HG02798 (cell line): ENCODE results near the gene RAMAC.
"Not testable (repeated sequence)": the region's sequence is repeated elsewhere in the genome, so short reads cannot be mapped to it uniquely, and the experiment has no call there.

Experiments used
- ATAC-seq: cut with Tn5 transposase; IDR thresholded peaks from one replicate; pipeline ENCODE4 v1.9.1; 2021; ENCODE audit warnings: mild to moderate bottlenecking; ENCODE audit not compliant: unreplicated experiment, poor library complexity

Gene RAMAC

GRCh38 chr15:82964890-82965289, 21.1 kb upstream of the RAMAC start:
- no peak for ATAC-seq

GRCh38 chr15:82966671-82967071, 19.3 kb upstream of the RAMAC start:
- peak; percentile 83 for ATAC-seq

- no peak for ATAC-seq
These were observed 17.9 kb upstream of the RAMAC start for GRCh38 chr15:82968066-82968465.

- no peak for ATAC-seq
These were observed 16.7 kb upstream of the RAMAC start for GRCh38 chr15:82969353-82969752.

- ATAC-seq, result no peak
These were observed 15.8 kb upstream of the RAMAC start for GRCh38 chr15:82970078-82970686.

- no peak for ATAC-seq
These were observed 15.3 kb upstream of the RAMAC start for GRCh38 chr15:82970696-82971095.

GRCh38 chr15:82971218-82971984, 14.6 kb upstream of the RAMAC start:
- ATAC-seq, result no peak

GRCh38 chr15:82972990-82973389, 13.0 kb upstream of the RAMAC start:
- ATAC-seq, result no peak

- no peak for ATAC-seq
These were observed 8.9 kb upstream of the RAMAC start for GRCh38 chr15:82977076-82977475.

- ATAC-seq, result no peak
These were observed 7.6 kb upstream of the RAMAC start for GRCh38 chr15:82978438-82978837.

- no peak for ATAC-seq
These were observed 6.3 kb upstream of the RAMAC start for GRCh38 chr15:82979726-82980125.

- no peak for ATAC-seq
These were observed 5.0 kb upstream of the RAMAC start for GRCh38 chr15:82980981-82981380.

GRCh38 chr15:82986442-82986780, 401 bp downstream of the RAMAC start:
- peak; percentile 14 for ATAC-seq

- ATAC-seq, result no peak
These were observed 6.5 kb downstream of the RAMAC start for GRCh38 chr15:82992436-82992998.

- no peak for ATAC-seq
These were observed 7.1 kb downstream of the RAMAC start for GRCh38 chr15:82993144-82993543.

- ATAC-seq, result no peak
These were observed 9.1 kb downstream of the RAMAC start for GRCh38 chr15:82995076-82995475.

- no peak for ATAC-seq
These were observed 9.9 kb downstream of the RAMAC start for GRCh38 chr15:82995938-82996337.

- ATAC-seq, result no peak
These were observed 13.4 kb downstream of the RAMAC start for GRCh38 chr15:82999426-82999825.

GRCh38 chr15:82999905-83000671, 14.1 kb downstream of the RAMAC start:
- ATAC-seq, result peak; percentile 66

GRCh38 chr15:83000672-83001031, 14.6 kb downstream of the RAMAC start:
- ATAC-seq, result not testable (repeated sequence)

- peak; percentile 64 for ATAC-seq
These were observed 24.8 kb downstream of the RAMAC start for GRCh38 chr15:83010709-83011270.
